Fibroblast of lung (primary cell): ENCODE measurements around the gene ACVR2A.

Experiments
- EZH2 ChIP-seq: IDR thresholded peaks from 2 replicates; pipeline ENCODE4 v1.5.1; 2012; ENCODE audit warnings: low read length, control low read depth, mild to moderate bottlenecking; ENCODE audit errors: missing control alignments
- TF ChIP-seq, protein P1 (sequence below), 2 donors: IDR thresholded peaks in 1 of 2; conservative IDR thresholded peaks in 1 of 2; 1 replicate in 1 of 2; 2 replicates in 1 of 2; pipeline ENCODE4 v1.5.1; 2011 to 2012; ENCODE audit warnings: low read length in 2 of 2, control low read depth in 1 of 2, inconsistent platforms in 1 of 2, low read depth in 1 of 2, mild to moderate bottlenecking in 1 of 2

- TF ChIP-seq EZH2 = no peak
- TF ChIP-seq, protein P1, sequence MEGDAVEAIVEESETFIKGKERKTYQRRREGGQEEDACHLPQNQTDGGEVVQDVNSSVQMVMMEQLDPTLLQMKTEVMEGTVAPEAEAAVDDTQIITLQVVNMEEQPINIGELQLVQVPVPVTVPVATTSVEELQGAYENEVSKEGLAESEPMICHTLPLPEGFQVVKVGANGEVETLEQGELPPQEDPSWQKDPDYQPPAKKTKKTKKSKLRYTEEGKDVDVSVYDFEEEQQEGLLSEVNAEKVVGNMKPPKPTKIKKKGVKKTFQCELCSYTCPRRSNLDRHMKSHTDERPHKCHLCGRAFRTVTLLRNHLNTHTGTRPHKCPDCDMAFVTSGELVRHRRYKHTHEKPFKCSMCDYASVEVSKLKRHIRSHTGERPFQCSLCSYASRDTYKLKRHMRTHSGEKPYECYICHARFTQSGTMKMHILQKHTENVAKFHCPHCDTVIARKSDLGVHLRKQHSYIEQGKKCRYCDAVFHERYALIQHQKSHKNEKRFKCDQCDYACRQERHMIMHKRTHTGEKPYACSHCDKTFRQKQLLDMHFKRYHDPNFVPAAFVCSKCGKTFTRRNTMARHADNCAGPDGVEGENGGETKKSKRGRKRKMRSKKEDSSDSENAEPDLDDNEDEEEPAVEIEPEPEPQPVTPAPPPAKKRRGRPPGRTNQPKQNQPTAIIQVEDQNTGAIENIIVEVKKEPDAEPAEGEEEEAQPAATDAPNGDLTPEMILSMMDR (conservative IDR thresholded peaks at IDR 0.05 in 1 of 2, IDR thresholded peaks at IDR 0.05 in 1 of 2; ENCODE audit: low read depth in 1 of 2, low read length in 2 of 2) = no peak
Observed at GRCh38 chr2:147976102-147976501, 131.3 kb downstream of the ACVR2A start.
